Heart left ventricle (tissue), 16 donors: ENCODE measurements around the gene TANK. TPM values are rescaled to one million over a fixed set of nuclear protein-coding genes. Genes with fewer than 3 reads are reported as not detected.

Source experiments
- ATAC-seq, 4 donors: fragments of 200-7000 bp; cut with Tn5 transposase; one replicate each; pipeline ENCODE4 v1.9.1; 2020 to 2022; ENCODE audit warnings: moderate library complexity in 4 of 4, mild to moderate bottlenecking in 3 of 4, moderate number of reproducible peaks in 1 of 4
- DNase-seq, 5 donors: peaks; one replicate each; pipeline ENCODE4 v3.0.0-alpha.2; 2020
- H3K27ac ChIP-seq, 12 donors: fragments of 200-600 bp; sonication (generic) in 4 of 12; one replicate each; pipeline versions ENCODE4 v1.5.0 to v1.8.0; 2016 to 2022; ENCODE audit warnings: mild to moderate bottlenecking in 2 of 12
- H3K27me3 ChIP-seq, 9 donors: fragments of 200-600 bp; sonication (generic) in 2 of 9; one replicate each; pipeline versions ENCODE4 v1.5.1 to v1.8.0; 2016 to 2022; ENCODE audit warnings: mild to moderate bottlenecking in 3 of 9
- H3K36me3 ChIP-seq, 9 donors: fragments of 200-600 bp; sonication (generic) in 2 of 9; one replicate each; pipeline versions ENCODE4 v1.5.0 to v1.8.0; 2018 to 2022; ENCODE audit warnings: mild to moderate bottlenecking in 2 of 9
- H3K4me1 ChIP-seq, 12 donors: fragments of 200-600 bp; sonication (generic) in 4 of 12; one replicate each; pipeline versions ENCODE4 v1.5.0 to v1.8.0; 2016 to 2022; ENCODE audit warnings: mild to moderate bottlenecking in 3 of 12
- H3K4me3 ChIP-seq, 12 donors: fragments of 200-600 bp; sonication (generic) in 4 of 12; one replicate each; pipeline versions ENCODE4 v1.5.0 to v1.8.0; 2017 to 2022; ENCODE audit warnings: mild to moderate bottlenecking in 9 of 12, moderate library complexity in 4 of 12
- H3K9me3 ChIP-seq, 12 donors: fragments of 200-600 bp; sonication (generic) in 4 of 12; one replicate each; pipeline versions ENCODE4 v1.5.0 to v1.8.0; 2016 to 2022; ENCODE audit warnings: mild to moderate bottlenecking in 1 of 12
- POLR2A ChIP-seq, 2 donors: fragments of 450-650 bp; IDR thresholded peaks; one replicate each; pipeline ENCODE4 v1.6.1; 2017; ENCODE audit warnings: antibody characterized with exemption in 2 of 2, mild to moderate bottlenecking in 2 of 2, moderate library complexity in 2 of 2
- WGBS, 4 donors: extraction: QIAGEN DNeasy Blood & Tissue Kit in 2 of 4; methylation state at CpG; one replicate each; pipeline versions ENCODE4 v1.1.5 to v1.1.7; 2013 to 2018; 5-methylcytosine and 5-hydroxymethylcytosine counted together
- intact Hi-C, 10 donors: fragments of 100-400 bp; cut with DNase I; formaldehyde crosslinking; loops; one replicate each; pipeline versions ENCODE4 v1.11.1 to v1.14.2; 2022
- polyA plus RNA-seq, 2 donors: library from polyadenylated mRNA; stranded (reverse); fragments of 200-250 nt; gene quantifications; one replicate each; pipeline ENCODE4 v1.2.3, GENCODE V29; 2013
- total RNA-seq, 9 donors: library from RNA; depleted of rRNA in 2 of 9; stranded (reverse); fragments of >200 nt in 2 of 9; fragmentation: NEBNext Ultra II Directional in 3 of 9; extraction: Animal tissue kit (Norgen Biotek cat#: 25700) in 3 of 9; gene quantifications; one replicate each; pipeline versions ENCODE4 v1.1.0 to v1.2.4, GENCODE V29; 2016 to 2023
- TF ChIP-seq, protein P1 (sequence below), 12 donors: fragments of 200-600 bp; sonication (generic) in 4 of 12; IDR thresholded peaks; one replicate each; pipeline versions ENCODE4 v1.5.0 to v1.8.0; 2018 to 2022; ENCODE audit warnings: antibody characterized with exemption in 12 of 12, mild to moderate bottlenecking in 5 of 12
- donor health status: ischemic (EF 13 %, LVEDD 7.1; RV severe dilation, severe dysfunction).
- donor health status: healthy with polysubstance abuse.
- donor health status: DM: no; HTN: yes; CAD: no.
- donor health status: DM: no; HTN: no; CAD: no.
- donor health status: ischemic (EF 25% LVEDD 6.9; RV normal size, moderate dysfunction).
- donor health status: ischemic (EF 25% LVEDD 5.7; RV mildly dilated, moderate dysfunction).
- donor health status: healthy.
- donor health status: DM: yes; HTN: yes; CAD: no.
- donor health status: ischemic (EF 35%, LVEDD 5.7; RV mildly dilated, moderate dysfunction).
- donor health status: nonischemic (EF 11% LVEDD 7.7; RV severe dilation, severe dysfunction).
- donor health status: DM: yes; HTN: yes; CAD: no.
- donor health status: PGD.
- donor health status: ischemic (EF 29% LVEDD 5.4; RV normal size, mild dysfunction).
- donor health status: nonischemic (EF 23%, LVEDD 6.1; RV moderate dilation, normal function).

TANK gene
- total and polyA plus RNA-seq, 11 donors = 15.4 to 58.5 (median 32.4) TPM

DNA sequence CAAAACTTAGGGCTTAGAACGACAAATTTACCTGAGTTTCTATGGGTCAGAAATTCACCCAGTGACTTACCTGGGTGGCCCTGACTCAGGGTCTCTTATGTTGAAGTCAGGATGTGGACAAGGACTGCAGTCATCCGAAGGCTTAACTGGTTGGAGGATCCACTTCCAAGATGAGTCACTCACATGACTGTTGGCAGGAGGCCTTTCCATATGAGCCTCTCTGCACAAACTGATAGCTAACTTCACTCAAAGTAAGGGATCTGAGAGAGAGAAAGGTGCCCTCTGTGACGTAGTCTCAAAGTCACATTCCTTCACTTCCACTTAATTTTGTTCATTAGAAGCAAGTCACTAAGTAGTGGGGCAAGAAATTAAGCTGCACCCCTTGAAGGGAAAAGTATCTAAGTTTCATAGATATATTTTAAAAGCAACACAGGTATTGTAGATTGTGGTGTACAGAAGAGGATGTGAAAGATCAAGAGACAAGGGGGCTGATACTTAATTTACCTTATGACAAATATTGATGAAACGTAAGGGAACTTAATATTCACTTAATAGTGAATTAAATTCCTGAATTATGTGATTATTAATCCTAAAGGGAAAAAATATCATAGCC, 48.4 kb downstream of the TANK start:
- DNase-seq (no peak), ATAC-seq (no peak)
- Histone ChIP-seq H3K4me1 (peaks cover 0 to 27% (median 0%) of the 10 kb centered on the region in 12 donors), H3K27me3 (no peaks in the 10 kb centered on the region), H3K9me3 (no peaks in the 10 kb centered on the region), H3K36me3 (peaks cover 0 to 63% (median 39%) of the 10 kb centered on the region in 9 donors), H3K4me3 (no peak overlapping the region), H3K27ac (no peak overlapping the region)
- WGBS, 4 donors = 61 to 66% (median 64%) methylated on average over 4 of the region's 4 CpGs
- TF ChIP-seq, protein P1, sequence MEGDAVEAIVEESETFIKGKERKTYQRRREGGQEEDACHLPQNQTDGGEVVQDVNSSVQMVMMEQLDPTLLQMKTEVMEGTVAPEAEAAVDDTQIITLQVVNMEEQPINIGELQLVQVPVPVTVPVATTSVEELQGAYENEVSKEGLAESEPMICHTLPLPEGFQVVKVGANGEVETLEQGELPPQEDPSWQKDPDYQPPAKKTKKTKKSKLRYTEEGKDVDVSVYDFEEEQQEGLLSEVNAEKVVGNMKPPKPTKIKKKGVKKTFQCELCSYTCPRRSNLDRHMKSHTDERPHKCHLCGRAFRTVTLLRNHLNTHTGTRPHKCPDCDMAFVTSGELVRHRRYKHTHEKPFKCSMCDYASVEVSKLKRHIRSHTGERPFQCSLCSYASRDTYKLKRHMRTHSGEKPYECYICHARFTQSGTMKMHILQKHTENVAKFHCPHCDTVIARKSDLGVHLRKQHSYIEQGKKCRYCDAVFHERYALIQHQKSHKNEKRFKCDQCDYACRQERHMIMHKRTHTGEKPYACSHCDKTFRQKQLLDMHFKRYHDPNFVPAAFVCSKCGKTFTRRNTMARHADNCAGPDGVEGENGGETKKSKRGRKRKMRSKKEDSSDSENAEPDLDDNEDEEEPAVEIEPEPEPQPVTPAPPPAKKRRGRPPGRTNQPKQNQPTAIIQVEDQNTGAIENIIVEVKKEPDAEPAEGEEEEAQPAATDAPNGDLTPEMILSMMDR (IDR thresholded peaks at IDR 0.05) = no peak
- TF ChIP-seq POLR2A (IDR thresholded peaks at IDR 0.05) = no peak
- intact Hi-C loops = no loop called here

DNA sequence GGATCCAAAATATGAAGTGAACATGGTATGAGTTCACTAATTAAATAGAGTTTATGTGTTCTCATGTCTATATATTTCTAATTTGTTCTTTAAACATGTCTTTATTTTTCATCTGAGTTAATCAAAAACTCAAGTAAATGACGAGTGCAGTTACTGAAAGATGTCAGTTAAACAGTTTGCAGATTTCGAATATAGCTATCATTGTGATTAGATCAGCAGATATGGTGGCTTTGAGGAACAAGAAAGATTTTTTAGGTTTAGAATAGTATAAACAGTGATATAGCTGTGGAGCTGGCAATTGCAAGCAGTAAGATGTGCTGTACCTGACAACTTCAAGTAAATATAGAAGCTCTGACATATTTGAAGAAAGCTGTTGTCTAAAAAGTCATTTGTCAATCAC, 49.7 kb downstream of the TANK start:
- 86 to 90% (median 89%) methylated on average over 2 of the region's 2 CpGs for WGBS, 4 donors
- DNase-seq = no peak
- intact Hi-C loops = no loop called here
- no peak for ATAC-seq
- no peak overlapping the region for H3K27ac ChIP-seq
- peaks cover 0 to 4% (median 0%) of the 10 kb centered on the region in 12 donors for H3K9me3 ChIP-seq
- no peak overlapping the region for H3K4me3 ChIP-seq
- peaks cover 0 to 27% (median 0%) of the 10 kb centered on the region in 12 donors for H3K4me1 ChIP-seq
- no peak for TF ChIP-seq POLR2A (IDR thresholded peaks at IDR 0.05)
- no peaks in the 10 kb centered on the region for H3K27me3 ChIP-seq
- H3K36me3 ChIP-seq = peaks cover 0 to 56% (median 34%) of the 10 kb centered on the region in 9 donors

DNA sequence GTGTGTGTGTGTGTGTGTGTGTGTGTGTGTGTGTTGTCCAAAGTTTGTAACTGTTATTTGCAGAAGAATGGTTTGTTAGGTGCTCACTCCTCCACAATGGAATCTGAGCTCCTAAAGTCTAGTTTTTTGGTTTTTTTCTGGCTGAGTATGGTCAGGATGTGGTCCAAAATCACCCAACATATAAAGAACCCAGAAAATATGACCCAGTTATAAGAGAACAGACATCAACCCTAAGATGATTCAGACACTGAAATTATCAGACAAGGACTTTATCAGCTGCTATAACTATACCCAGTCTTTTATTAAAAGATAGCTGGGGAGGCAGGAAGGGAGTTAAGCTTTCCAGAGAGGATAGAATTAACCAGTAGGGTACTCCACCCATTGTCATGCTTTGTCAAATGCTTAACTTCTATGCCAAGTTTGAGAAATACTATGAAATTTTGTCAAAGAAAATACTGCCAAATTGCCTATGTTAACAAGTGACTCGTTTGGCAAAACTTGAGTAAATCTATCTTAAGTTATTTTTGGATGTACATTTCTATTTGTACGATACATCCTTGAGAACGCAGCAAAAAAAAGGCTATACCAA, 57.5 kb downstream of the TANK start:
- intact Hi-C loops = no loop called here
- H3K4me1 ChIP-seq = peaks cover 0 to 3% (median 0%) of the 10 kb centered on the region in 12 donors
- H3K27me3 ChIP-seq = no peaks in the 10 kb centered on the region
- H3K36me3 ChIP-seq = peaks cover 0 to 49% (median 15%) of the 10 kb centered on the region in 9 donors
- ATAC-seq (no peak), DNase-seq (no peak)
- no peak overlapping the region for H3K4me3 ChIP-seq
- peaks cover 0 to 4% (median 0%) of the 10 kb centered on the region in 12 donors for H3K9me3 ChIP-seq
- TF ChIP-seq, protein P1 (IDR thresholded peaks at IDR 0.05) = no peak
- no peak for TF ChIP-seq POLR2A (IDR thresholded peaks at IDR 0.05)
- WGBS, 4 donors = 71 to 78% (median 74%) methylated on average over 3 of the region's 3 CpGs
- no peak overlapping the region for H3K27ac ChIP-seq

DNA sequence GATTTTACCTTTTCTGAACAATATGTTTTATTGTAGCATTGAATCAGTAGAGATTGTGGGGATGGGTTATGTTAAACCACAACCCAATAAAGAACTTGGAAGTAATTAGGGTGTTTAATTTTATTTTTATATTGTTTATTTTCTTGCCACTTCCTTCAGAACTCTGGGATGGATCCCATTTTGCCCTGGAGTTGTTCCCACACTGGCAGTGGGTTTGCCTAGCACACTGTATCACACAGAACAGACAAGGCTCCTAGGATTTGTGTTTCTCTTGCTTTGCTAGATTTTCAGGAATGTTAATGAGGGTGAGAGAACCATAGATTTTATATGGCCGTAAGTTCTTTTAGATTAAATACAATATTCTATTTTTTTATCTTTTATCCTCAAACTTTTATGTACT, 59.0 kb downstream of the TANK start:
- 97 to 100% (median 99%) methylated on average over 1 of the region's 1 CpG for WGBS, 4 donors
- peaks cover 0 to 44% (median 14%) of the 10 kb centered on the region in 9 donors for H3K36me3 ChIP-seq

More for the DNA sequence above, 59.0 kb downstream of the TANK start:
- TF ChIP-seq, protein P1 (IDR thresholded peaks at IDR 0.05) = no peak
- TF ChIP-seq POLR2A (IDR thresholded peaks at IDR 0.05) = no peak
- H3K9me3 ChIP-seq = peaks cover 0 to 4% (median 0%) of the 10 kb centered on the region in 12 donors
- no peak overlapping the region for H3K4me3 ChIP-seq
- H3K27me3 ChIP-seq = no peaks in the 10 kb centered on the region
- H3K27ac ChIP-seq = no peak overlapping the region
- DNase-seq (no peak), ATAC-seq (no peak)
- intact Hi-C loops = no loop called here
- H3K4me1 ChIP-seq = peaks cover 0 to 3% (median 0%) of the 10 kb centered on the region in 12 donors
